ENCODE data around the gene ADCY6.
"Not testable (repeated sequence)": the region's sequence is repeated elsewhere in the genome, so short reads cannot be mapped to it uniquely, and the experiment has no call there.

ADCY6 gene

DNA sequence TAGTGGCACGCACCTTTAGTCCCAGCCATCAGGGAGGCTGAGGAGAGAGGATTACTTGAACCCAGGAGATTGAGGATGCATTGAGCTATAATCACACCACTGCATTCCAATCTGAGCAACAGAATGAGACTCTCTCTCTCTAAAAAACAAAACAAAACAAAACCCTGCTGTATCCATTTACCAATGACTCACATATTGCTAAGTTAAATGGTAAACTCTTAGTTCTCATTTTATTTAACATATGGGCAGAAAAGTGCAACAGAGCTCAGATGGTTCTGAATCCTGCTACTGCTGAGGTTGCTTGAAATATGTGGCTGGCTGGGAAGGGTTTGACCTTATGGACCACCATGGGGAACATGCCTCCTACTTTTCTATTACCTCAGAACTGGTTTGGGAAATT is 38.7 kb downstream of the ADCY6 start:
- DNase-seq = no peak

DNA sequence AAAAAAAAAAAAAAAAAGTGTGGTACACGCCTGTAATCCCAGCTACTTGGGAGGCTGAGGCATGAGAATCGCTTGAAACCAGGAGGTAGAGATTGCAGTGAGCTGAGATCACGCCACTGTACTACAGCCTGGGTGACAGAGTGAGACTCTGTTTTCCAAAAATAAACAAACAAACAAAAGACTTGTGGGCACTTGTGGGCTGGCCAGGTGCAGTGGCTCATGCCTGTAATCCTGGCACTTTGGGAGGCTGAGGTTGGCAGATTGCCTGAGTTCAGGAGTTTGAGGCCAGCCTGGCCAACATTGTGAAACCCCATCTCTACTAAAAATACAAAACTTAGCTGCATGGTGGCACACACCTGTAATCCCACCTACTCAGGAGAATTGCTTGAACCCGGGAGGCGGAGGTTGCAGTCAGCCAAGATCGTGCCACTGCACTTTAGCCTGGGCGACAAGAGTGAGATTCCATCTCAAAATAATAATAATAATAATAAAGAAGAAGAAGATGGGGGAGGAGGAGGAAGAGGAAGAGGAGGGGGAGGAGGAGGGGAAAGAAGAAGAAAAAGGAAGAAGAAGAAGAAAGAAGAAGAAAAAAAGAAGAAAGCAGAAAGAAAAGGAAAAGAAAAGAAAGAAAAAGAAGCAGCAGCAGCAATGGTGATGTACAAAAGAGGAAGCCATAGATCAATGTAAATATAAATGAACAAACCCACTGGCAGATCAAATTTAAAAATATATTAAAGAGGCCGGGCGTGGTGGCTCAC is 44.5 kb downstream of the ADCY6 start:
- DNase-seq = no peak

DNA sequence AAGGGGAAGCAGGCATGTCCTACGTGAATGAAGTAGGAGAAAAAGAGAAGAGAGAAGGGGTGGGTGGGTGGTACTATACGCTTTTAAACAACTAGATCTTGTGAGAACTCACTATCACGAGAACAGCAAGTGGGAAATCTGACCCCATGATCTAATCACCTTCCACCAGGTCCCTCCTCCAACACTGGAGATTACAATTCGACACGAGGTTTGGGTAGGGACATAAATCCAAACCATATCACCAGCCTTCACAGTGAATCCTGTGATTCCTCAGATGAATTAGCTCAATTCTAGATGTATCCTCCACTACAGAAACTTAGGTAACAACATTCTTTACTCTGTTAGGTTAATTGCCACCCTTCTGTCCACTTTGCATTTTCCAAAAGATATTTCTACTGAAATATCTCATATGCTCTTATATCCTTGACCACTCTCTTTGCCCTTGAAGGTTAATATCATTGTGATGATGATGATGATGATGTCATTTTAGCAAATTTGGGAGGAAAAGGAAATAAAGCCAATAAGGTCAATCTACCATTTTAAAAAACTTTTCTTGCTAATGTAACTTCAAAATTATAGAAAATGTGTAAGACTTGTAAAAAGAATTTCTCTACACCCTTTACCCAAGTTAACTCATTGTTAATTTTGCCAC is 49.1 kb downstream of the ADCY6 start:
- DNase-seq = no peak

DNA sequence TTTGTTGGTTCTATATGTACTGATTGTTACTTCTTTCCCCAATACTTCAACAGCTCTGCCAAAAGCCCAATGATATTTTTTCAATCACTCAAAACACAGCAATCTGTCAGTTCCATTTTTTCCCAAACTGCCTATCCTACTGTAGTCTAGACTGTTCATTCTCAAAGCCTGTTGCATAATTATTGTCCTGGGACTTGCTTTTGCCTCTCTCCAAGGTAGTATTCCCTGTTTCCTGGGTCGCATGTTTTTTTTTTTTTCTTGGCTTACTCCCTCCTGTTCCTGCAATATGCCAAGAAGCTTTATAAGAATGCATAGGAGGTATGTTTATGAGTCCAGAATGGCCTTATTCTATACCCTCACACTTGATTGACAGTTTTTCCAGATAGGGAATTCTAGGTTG is 52.4 kb downstream of the ADCY6 start:
- no peak for DNase-seq

DNA sequence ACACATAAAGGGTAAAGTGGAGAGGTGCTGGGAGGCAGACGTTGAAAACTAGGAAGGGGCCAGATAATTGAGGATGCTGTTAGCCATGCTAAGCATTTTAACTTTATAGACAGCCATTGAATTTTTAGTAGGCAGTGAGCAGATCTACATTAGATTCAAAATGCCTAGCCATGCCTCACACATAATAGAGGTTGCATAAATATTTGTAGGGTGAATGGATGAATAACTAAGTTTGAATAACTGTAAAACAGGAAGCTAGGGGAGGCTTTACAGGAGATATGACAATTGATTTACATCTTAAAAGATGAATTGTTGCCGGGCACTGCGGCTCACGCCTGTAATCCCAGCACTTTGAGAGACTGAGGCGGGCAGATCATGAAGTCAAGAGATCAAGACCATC is 60.1 kb downstream of the ADCY6 start:
- DNase-seq = no peak

DNA sequence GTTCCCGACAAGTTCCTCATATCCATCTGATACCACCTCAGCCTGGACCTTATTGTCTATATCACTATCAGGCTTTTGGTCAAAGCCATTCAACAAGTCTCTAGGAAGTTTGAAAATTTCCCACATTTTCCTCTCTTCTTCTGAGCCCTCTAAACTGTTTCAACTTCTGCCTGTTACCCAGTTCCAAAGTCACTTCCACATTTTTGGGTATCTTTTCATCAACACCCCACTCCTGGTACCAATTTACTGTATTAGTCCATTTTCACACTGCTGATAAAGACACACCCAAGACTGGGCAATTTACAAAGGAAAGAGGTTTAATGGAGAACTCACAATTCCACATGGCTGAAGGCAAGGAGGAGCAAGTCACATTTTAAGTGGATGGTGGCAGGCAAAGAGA is 68.2 kb downstream of the ADCY6 start:
- DNase-seq = not testable (repeated sequence)

DNA sequence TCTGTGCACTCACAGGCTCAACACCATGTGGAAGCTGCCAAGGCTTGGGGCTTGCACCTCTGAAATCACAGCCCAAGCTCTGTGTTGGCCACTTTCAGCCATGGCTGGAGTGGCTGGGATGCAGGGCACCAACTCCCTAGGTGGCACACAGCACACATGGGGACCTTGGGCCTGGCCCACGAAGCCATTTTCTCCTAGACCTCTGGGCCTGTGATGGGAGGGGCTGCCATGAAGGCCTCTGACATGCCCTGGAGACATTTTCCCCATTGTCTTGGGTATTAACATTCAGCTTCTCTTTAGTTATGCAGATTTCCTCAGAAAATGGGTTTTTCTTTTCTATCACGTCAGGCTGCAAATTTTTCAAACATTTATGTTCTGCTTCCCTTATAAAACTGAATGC is 68.7 kb downstream of the ADCY6 start:
- DNase-seq = not testable (repeated sequence)

DNA sequence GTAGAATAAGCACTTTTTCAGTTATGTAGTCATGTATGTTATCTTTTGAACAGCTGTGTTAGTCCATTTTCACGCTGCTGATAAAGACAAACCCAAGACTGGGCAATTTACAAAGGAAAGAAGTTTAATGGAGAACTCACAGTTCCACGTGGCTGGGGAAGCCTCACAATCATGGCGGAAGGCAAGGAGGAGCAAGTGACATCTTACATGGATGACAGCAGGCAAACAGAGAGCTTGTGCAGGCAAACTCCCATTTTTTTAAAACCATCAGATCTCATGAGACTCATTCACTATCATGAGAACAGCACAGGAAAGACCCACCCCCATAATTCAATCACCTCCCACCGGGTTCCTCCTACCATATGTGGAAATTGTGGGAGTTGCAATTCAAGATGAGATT is 69.9 kb downstream of the ADCY6 start:
- not testable (repeated sequence) for DNase-seq

DNA sequence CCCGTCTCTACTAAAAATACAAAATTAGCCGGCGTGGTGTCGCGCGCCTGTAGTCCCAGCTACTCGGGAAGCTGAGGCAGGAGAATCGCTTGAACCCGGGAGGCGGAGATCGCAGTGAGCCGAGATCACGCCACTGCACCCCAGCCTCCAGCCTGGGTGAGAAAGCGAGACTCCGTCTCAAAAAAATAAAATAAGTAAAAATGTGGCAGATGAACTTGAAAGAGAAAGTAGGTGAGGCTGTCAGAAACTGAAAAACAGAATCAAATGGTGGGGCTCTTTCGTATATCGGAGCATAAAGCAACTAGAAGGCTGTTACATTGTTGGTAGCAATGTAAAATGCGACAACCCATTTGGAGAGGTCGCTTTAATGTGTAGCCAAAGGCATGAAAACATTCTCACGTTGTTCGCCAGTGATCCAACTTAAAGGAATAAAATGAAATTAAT is 71.6 kb downstream of the ADCY6 start:
- DNase-seq = peak; percentile 4

DNA sequence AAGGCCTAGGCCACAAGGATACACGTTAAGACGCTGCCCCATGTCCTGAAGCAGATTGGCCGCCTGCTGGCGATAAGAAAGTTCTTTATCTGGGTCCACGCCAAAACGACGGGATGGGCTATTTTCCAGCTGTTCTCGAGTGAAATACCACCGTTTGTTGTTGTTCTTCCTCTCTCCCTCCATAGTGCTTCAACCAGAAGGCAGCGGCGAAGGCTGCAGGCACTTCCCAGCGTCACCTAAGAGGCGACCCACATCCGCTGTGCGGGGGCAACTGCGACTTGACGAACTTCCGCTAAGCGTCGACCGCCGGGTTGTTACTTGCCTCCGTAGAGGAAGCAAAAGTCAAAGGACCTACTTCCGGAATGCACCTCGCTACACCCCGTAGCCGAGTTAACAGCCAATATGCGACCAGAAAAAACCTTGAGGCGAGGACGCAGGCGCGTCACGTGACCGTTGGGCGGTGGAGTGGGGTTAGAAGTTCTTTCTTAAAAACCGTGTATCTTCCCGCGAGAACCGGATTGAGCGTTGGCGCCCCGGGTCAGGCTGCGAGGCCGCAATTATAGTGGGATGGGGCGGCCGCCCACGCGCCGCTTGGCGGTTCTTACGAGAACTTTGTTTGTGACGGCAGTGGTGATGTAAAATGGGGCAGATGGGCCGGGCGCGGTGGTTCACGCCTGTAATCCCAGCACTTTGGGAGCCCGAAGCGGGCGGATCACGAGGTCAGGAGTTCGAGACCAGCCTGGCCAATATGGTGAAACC is 72.2 kb downstream of the ADCY6 start, which contains the start of gene CCNT1:
TSS of gene CCNT1 (minus strand) at position 215 of the 759 bp plus-strand sequence. CDS start at position 183, 32 bp downstream.
- DNase-seq = peak; percentile 98

Measured in CD4-positive, alpha-beta T cell treated with Interleukin-6 for 4 hours (primary cell).